ENCODE data around the gene SLX4.

Gene SLX4

DNA sequence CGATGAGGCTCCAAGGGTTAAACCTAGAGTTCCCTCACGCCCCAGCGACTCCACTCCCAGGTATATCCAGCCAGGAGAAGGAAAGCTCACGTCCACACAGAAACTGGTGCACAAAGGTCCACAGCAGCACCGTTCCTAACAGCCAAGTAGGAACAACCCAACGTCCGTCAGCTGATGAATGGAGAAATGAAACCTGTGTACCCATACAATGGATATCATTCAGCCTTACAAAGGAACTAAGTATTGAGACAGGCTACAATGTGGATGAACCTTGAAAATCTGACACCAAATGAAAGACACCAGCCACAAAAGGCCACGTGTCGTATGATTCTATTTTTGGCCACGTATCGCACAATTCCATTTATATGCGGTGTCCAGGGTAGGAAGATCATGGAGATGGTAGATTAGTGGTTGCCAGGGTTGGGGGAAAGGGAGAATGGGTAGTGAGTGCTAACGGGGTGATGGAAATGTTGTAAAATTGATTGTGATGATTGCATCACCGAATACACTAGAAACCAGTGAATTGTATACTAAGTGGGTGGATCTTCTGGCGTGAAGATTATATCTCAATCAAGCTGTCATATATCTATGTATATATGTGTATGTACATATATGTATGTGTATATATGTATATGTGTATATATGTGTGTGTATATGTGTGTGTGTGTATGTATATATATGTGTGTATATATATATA lies 64.3 kb downstream of the SLX4 start:
- no peak for DNase-seq

DNA sequence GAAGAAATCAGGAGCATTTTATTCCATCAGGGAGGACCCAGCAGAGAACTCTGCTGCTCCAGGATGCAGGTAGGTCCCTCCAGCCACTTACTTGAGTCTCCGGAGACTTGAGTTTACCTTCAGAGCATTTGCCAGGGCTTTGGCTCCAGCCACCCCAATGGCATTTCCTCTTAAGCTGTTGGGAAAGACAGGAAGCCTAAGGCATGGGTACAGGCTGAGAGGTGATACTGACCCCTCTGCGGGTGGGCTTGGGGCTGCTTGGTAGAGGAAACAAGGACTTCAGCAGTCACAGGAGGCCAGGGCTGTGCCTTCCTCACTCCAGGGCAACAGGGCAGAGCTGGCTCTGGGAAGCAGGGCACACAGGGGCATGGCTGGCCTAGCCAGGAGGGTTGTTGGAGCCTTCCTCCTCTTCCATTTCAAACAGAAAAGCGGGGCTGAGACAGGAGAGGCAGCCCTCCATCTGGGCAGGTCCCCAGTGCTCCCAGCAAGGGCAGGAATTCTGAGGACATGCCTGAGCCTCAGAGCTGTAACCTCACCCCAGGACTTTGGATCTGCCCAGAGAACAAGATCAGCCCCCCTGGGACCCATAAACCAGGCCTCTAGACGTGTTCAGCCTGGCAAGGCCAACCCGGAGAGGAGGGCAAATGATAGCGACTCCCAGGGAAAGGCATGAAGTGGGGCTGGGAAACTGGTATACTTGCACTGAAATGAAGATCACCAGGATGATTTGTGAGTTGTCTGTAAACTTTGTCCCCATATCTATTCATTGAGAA lies 68.6 kb downstream of the SLX4 start:
- no peak for DNase-seq

DNA sequence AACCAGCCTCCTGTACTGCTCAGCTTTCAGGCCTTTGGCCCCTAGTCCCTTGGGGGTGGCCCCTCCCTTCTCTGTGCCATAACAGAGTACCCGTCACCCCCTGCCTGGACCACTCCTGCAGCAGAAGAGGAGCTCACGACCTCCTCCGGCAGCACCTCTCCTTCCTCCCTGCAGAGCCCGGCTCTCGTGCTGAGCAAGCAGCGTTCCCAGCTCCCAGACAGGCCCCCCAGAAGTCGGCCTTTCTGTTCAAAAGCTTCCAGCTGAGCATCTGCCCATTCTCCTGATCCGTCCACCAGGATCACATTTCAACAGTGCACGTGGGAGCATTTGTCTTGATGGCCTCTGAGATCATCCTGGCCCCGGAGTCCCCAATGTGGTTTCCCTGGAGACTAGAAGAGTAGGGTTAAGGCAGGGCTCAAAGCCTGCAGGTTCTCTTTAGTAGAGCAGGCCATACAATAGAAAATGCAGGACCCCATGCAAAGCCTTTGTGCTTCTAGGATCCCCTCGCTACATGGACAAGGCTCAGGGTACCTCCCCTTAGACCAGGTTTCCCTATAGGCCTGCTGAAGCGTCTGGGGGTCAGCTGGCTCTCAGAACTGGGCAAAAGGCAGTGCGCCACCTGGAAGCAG lies 69.8 kb downstream of the SLX4 start:
- no peak for DNase-seq

DNA sequence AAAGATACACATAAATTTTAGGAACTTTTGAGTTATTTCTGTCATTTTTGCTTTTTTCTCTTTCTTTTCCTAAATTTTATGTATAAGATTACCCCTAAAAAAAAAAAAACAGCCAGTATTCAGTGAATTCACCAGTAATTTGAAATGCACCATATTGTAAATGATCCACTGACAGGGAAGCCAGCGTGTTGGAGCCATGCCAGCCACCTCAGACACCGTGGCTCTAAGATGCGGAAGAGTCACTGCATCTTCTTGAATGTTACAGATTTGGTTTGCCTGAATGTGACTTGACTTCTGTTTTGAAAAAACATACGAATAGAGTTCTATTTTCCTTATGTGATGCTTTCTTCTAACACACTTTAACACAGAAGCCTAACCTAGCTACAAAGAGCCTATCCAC lies 73.2 kb downstream of the SLX4 start:
- no peak for DNase-seq

DNA sequence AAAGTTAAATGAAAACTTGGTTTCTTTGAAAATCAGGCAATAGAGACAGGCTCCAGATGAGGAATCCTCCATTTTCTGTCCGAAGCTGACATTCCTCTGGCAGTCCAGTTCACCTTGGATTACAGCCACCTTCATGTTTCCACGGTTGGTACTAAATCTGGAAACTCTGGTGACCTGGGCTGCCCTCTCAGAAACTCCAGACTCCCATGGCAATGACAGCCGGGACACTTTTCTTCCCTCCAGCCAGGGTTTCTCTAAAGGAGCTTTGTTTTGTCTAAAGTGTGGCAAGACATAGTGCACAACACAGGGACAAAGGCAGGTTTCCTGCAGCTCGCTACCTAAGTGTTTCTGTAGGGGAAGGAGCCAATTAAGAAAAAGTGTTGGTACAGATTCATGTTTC lies 74.6 kb downstream of the SLX4 start:
- DNase-seq, result no peak

DNA sequence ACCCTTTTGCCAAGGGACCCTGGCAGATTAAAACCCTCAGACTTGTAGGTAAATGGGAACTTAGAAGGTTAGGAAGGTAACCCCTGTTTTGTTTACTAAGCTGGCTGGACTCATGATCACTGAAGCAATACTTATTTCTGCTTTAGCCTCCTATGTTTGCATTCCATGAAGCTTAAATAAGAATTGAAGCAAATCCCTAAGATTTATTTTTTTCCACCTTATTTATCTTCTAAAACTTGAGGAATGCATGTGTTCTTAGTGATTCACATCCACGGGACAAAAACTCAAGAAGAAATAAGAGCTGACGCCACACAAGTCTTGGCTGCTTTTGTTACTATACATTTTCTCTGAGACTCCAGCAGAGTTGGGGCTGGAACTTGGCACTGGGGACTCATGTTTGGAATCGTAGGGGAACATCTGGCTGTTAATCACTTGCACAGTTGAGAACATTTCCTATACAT lies 75.1 kb downstream of the SLX4 start:
- DNase-seq, result no peak

DNA sequence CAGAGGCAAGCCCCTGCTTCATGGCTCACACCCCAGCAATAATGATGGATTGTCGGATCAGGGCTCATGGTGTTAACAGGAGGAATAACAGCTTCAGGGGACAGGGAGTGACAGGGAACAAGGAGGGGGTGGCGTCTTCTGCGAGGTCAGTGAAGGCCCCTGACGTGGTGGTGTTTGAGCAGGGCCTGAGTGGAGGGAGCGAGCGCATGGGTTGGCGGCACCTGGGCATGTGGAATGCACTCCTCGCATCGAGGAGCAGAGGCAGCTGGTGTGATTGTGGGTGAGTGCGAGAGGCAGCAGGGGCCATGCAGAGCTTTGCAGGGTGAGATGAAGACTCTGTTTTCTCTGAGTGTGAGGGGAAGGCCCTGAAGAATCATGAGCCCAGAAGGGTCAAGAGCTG lies 77.3 kb downstream of the SLX4 start:
- DNase-seq, result no peak

DNA sequence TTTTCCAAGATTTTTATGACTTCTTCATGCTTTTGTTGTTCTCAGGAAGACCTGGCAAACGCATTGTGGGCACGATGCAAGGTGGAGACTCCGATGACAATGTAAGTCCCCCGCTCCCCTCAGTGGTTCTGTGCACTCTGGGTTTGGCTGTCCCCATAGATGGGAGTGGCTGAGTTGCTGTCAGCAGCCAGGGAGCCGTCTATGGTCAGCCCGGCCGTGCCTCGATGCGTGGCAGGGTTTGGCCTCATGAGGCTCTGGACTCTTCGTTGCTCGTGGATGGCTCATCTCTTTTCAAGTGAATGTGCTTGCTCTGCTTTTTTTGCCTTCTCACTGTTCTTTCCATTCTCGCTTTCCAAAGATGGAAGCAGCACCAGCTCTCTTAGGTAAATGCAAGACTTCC lies 78.7 kb downstream of the SLX4 start:
- DNase-seq, result no peak

All from SHP77 treated with DMSO at 0.1 percent for 48 hours (cell line).